GM12878 (cell line): Measurements from ENCODE around the gene NUDT5. TPM values are rescaled to one million over a fixed set of nuclear protein-coding genes. Genes with fewer than 3 reads are reported as not detected.

ENCODE experiments used
- ATAC-seq: fragments of 200-7000 bp; cut with Tn5 transposase; 3 replicates; pipeline ENCODE4 v1.9.1; 2020; ENCODE audit warnings: mild to moderate bottlenecking, moderate library complexity
- BruUV-seq: library from RNA; stranded (reverse); fragments of 400-500 nt; replicated peaks from 2 replicates; lab custom pipeline; 2021; lab: Mats Ljungman, UMichigan
- CTCF ChIA-PET: fragments of 300-600 bp; sonication (Branson Sonifier 250); formaldehyde crosslinking; extraction: SDS; loops from one replicate; lab custom pipeline; 2021; ENCODE audit warnings: inconsistent platforms; lab: Yijun Ruan, JAX
- POLR2A ChIA-PET: fragments of 350-600 bp; formaldehyde crosslinking; extraction: SDS; loops from one replicate; lab custom pipeline; 2021; ENCODE audit warnings: inconsistent platforms; lab: Charles Lee
- RAD21 ChIA-PET: fragments of 300-600 bp; sonication (Branson Sonifier 250); formaldehyde crosslinking; loops from one replicate; lab custom pipeline; 2023; ENCODE audit warnings: antibody characterized with exemption; ENCODE audit not compliant: unreplicated experiment; lab: Charles Lee
- SMC1A ChIA-PET: fragments of 300-600 bp; sonication (Branson Sonifier 250); formaldehyde crosslinking; loops from one replicate; lab custom pipeline; 2023; ENCODE audit not compliant: unreplicated experiment, uncharacterized antibody; lab: Charles Lee
- DNase-seq: peaks from one replicate; pipeline ENCODE4 v3.0.0-alpha.2; 2011; ENCODE audit warnings: low read depth, low spot score
- FAIRE-seq: peaks from 3 replicates; lab custom pipeline; 2011; peaks lifted over from hg19 to GRCh38; lab: Jason Lieb, UNC
- H2AFZ ChIP-seq: 2 replicates; pipeline ENCODE4 v1.6.0; 2011; ENCODE audit warnings: low read depth, low read length, control low read depth; ENCODE audit not compliant: control insufficient read depth
- H3K27ac ChIP-seq: 2 replicates; pipeline ENCODE4 v1.5.1; 2011; ENCODE audit warnings: control low read depth; ENCODE audit not compliant: control insufficient read depth, insufficient read depth
- H3K27me3 ChIP-seq, 2 experiments: replicated peaks in 1 of 2; 2 replicates each; pipeline versions ENCODE4 v1.6.0 to v1.6.1; 2011; ENCODE audit warnings: low read length in 1 of 2; ENCODE audit not compliant: control insufficient read depth in 2 of 2, insufficient read depth in 2 of 2
- H3K36me3 ChIP-seq, 2 experiments: 2 replicates each; pipeline ENCODE4 v1.5.1; 2011; ENCODE audit warnings: low read length in 1 of 2; ENCODE audit not compliant: control insufficient read depth in 2 of 2, insufficient read depth in 2 of 2
- H3K4me1 ChIP-seq: 2 replicates; pipeline ENCODE4 v1.6.1; 2011; ENCODE audit warnings: mild to moderate bottlenecking, low read length, moderate library complexity, mixed read lengths; ENCODE audit not compliant: control insufficient read depth, insufficient read depth
- H3K4me2 ChIP-seq: 2 replicates; pipeline ENCODE4 v1.6.0; 2011; ENCODE audit warnings: control low read depth; ENCODE audit not compliant: control insufficient read depth, insufficient read depth
- H3K4me3 ChIP-seq: fragments of 200-600 bp; sonication (generic); 2 replicates; pipeline ENCODE4 v1.5.1; 2016
- H3K79me2 ChIP-seq: 2 replicates; pipeline ENCODE4 v1.6.0; 2011; ENCODE audit warnings: low read length; ENCODE audit not compliant: control insufficient read depth, insufficient read depth
- H3K9ac ChIP-seq: 2 replicates; pipeline ENCODE4 v1.8.0; 2011; ENCODE audit warnings: low read length, control low read depth, mixed read lengths; ENCODE audit not compliant: control insufficient read depth, insufficient read depth
- H3K9me3 ChIP-seq: replicated peaks from 3 replicates; pipeline ENCODE4 v1.5.1; 2011; ENCODE audit warnings: mild to moderate bottlenecking, low read length; ENCODE audit not compliant: control insufficient read depth, insufficient read depth
- H4K20me1 ChIP-seq: 2 replicates; pipeline ENCODE4 v1.6.0; 2011; ENCODE audit not compliant: control insufficient read depth, insufficient read depth
- ATF7 ChIP-seq: fragments of 450-650 bp; IDR thresholded peaks from 2 replicates; pipeline ENCODE4 v1.6.1; 2016; ENCODE audit warnings: low read depth, mild to moderate bottlenecking
- BHLHE40 ChIP-seq, 2 experiments: fragments of 450-650 bp in 1 of 2; IDR thresholded peaks; 2 replicates each; pipeline ENCODE4 v1.6.1; 2011 to 2017; ENCODE audit warnings: low read depth in 2 of 2, borderline replicate concordance in 1 of 2, improper control_type of control experiment in 1 of 2, low read length in 1 of 2, mild to moderate bottlenecking in 1 of 2
- CHD1 ChIP-seq: IDR thresholded peaks from 2 replicates; pipeline ENCODE4 v1.6.1; 2012; ENCODE audit warnings: low read depth, low read length, improper control_type of control experiment
- DPF2 ChIP-seq: fragments of 450-650 bp; IDR thresholded peaks from 2 replicates; pipeline ENCODE4 v1.6.1; 2017; ENCODE audit warnings: mild to moderate bottlenecking
- EGR1 ChIP-seq, 2 experiments: IDR thresholded peaks; 1 replicate in 1 of 2; 2 replicates in 1 of 2; pipeline ENCODE4 v1.6.1; 2011 to 2012; ENCODE audit warnings: low read depth in 2 of 2, low read length in 2 of 2, borderline replicate concordance in 1 of 2, mild to moderate bottlenecking in 1 of 2, moderate library complexity in 1 of 2
- IKZF2 ChIP-seq, 2 experiments: fragments of 450-650 bp; IDR thresholded peaks; 2 replicates each; pipeline ENCODE4 v1.6.1; 2017; ENCODE audit warnings: mild to moderate bottlenecking in 2 of 2, moderate library complexity in 2 of 2
- MEF2B ChIP-seq: fragments of 450-650 bp; IDR thresholded peaks from 2 replicates; pipeline ENCODE4 v1.6.1; 2018; ENCODE audit warnings: mild to moderate bottlenecking, moderate library complexity; ENCODE audit not compliant: partially characterized antibody, poor library complexity, severe bottlenecking
- MTA2 ChIP-seq: fragments of 450-650 bp; IDR thresholded peaks from 2 replicates; pipeline ENCODE4 v1.6.1; 2016; ENCODE audit warnings: low read depth, mild to moderate bottlenecking, moderate library complexity
- NFIC ChIP-seq: IDR thresholded peaks from 2 replicates; pipeline ENCODE4 v1.6.1; 2012; ENCODE audit warnings: low read depth, mild to moderate bottlenecking, inconsistent platforms, low read length, moderate library complexity
- POLR2AphosphoS5 ChIP-seq: IDR thresholded peaks from 2 replicates; pipeline ENCODE4 v1.6.1; 2011; ENCODE audit warnings: mild to moderate bottlenecking, low read length, inconsistent platforms
- RELB ChIP-seq: fragments of 450-650 bp; IDR thresholded peaks from 2 replicates; pipeline ENCODE4 v1.6.1; 2017; ENCODE audit warnings: low read depth, mild to moderate bottlenecking, moderate library complexity
- SMARCA5 ChIP-seq: fragments of 450-650 bp; IDR thresholded peaks from 2 replicates; pipeline ENCODE4 v1.6.1; 2017; ENCODE audit warnings: mild to moderate bottlenecking
- SPI1 ChIP-seq: IDR thresholded peaks from 2 replicates; pipeline ENCODE4 v1.6.1; 2011; ENCODE audit warnings: low read depth, mild to moderate bottlenecking, low read length, moderate library complexity, borderline replicate concordance; ENCODE audit not compliant: insufficient read depth
- TCF3 ChIP-seq: IDR thresholded peaks from 2 replicates; pipeline ENCODE4 v1.6.1; 2012; ENCODE audit warnings: low read depth, mild to moderate bottlenecking, low read length, borderline replicate concordance; ENCODE audit not compliant: insufficient read depth
- TCF7 ChIP-seq: IDR thresholded peaks from 2 replicates; pipeline ENCODE4 v1.6.1; 2014; ENCODE audit warnings: antibody characterized with exemption, borderline replicate concordance
- ZNF217 ChIP-seq: fragments of 450-650 bp; IDR thresholded peaks from 2 replicates; pipeline ENCODE4 v1.6.1; 2017; ENCODE audit warnings: antibody characterized with exemption, mild to moderate bottlenecking
- WGBS: methylation state at CpG from one replicate; pipeline ENCODE4 v1.1.6; 2016; ENCODE audit warnings: low lambda C conversion rate; ENCODE audit not compliant: insufficient replicate concordance, insufficient coverage; ENCODE audit errors: missing lambda C conversion rate; 5-methylcytosine and 5-hydroxymethylcytosine counted together
- in situ Hi-C: fragments of 300-500 bp; cut with MboI; formaldehyde crosslinking; loops from 9 replicates; pipeline ENCODE4 v1.14.3; 2018; ENCODE audit warnings: mixed read lengths
- intact Hi-C: fragments of 100-400 bp; cut with micrococcal nuclease; formaldehyde crosslinking; loops from one replicate; pipeline ENCODE4 v1.14.2; 2022; ENCODE audit not compliant: unreplicated experiment
- polyA plus RNA-seq, 11 experiments: library from polyadenylated mRNA; depleted of rRNA in 4 of 11; unstranded in 6 of 11; stranded (reverse) in 5 of 11; fragments of >200 nt; fragmentation: Nextera tagmentation in 4 of 11; fragmentation: Illumina TruSeq in 1 of 11; extraction: Ambion mirVana in 4 of 11; extraction: Trizol in 1 of 11; gene quantifications; 1 replicate in 1 of 11; 2 replicates in 10 of 11; pipeline versions ENCODE4 v1.2.1 to v1.2.3, GENCODE V29; 2011 to 2016; ENCODE audit warnings: inconsistent platforms in 2 of 11, missing spikeins in 2 of 11, low read depth in 1 of 11
- total RNA-seq, 4 experiments: library from RNA; depleted of rRNA in 3 of 4; stranded (reverse); fragments of >200 nt in 3 of 4; fragmentation: Illumina TruSeq in 1 of 4; extraction: Trizol in 1 of 4; gene quantifications; 2 replicates each; pipeline versions ENCODE4 v1.2.1 to v1.2.3, GENCODE V29; 2013 to 2021
- TF ChIP-seq, protein P1 (sequence below): fragments of 450-650 bp; IDR thresholded peaks from 2 replicates; pipeline ENCODE4 v1.6.1; 2016; ENCODE audit warnings: mild to moderate bottlenecking

The NUDT5 gene
- total and polyA plus RNA-seq, 10 of the 15 experiments (the other 5 are each of a cell fraction or from before 2014, with no cell fraction given) = 74.1 to 345 (median 153) TPM

- FAIRE-seq = no peak
- Histone ChIP-seq H3K27ac (no peak overlapping the region), H3K79me2 (peaks cover 5% of the 10 kb centered on the region)
- intact Hi-C loops = no loop called here
- TF ChIP-seq ZNF217 (peak; percentile 57), BHLHE40 (IDR thresholded peaks at IDR 0.05; ENCODE audit: borderline replicate concordance in 1 of 2, low read depth in 2 of 2, low read length in 1 of 2) (no peak), CHD1 (no peak), MTA2 (peak; percentile 71), SPI1 (peak; percentile 10; the same call in 1 of the 2 replicates), POLR2AphosphoS5 (no peak), ATF7 (peak; percentile 58), TCF7 (0 out of 2 replicates have a peak, but pooled peaks have one; percentile 48), RELB (no peak), TCF3 (no peak), NFIC (peak; percentile 35; the same call in 1 of the 2 replicates), EGR1 (IDR thresholded peaks at IDR 0.05; ENCODE audit: borderline replicate concordance in 1 of 2, low read depth in 2 of 2, low read length in 2 of 2) (no peak), SMARCA5 (peak; percentile 55; the same call in 1 of the 2 replicates), IKZF2 (IDR thresholded peaks at IDR 0.05) (no peak), DPF2 (no peak; the same call in 1 of the 2 replicates), MEF2B (peak; percentile 40)
- TF ChIP-seq, protein P1, sequence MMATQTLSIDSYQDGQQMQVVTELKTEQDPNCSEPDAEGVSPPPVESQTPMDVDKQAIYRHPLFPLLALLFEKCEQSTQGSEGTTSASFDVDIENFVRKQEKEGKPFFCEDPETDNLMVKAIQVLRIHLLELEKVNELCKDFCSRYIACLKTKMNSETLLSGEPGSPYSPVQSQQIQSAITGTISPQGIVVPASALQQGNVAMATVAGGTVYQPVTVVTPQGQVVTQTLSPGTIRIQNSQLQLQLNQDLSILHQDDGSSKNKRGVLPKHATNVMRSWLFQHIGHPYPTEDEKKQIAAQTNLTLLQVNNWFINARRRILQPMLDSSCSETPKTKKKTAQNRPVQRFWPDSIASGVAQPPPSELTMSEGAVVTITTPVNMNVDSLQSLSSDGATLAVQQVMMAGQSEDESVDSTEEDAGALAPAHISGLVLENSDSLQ = peak; percentile 23; the same call in 1 of the 2 replicates
- TF ChIP-seq, all 136 proteins: peak for 9
- DNase-seq (no peak), ATAC-seq (no peak; the same call in 2 of the 3 replicates)
- Histone ChIP-seq H3K4me2 (no peak overlapping the region), H3K27me3 (no peaks in the 10 kb centered on the region), H4K20me1 (no peaks in the 10 kb centered on the region), H3K9ac (no peak overlapping the region), H3K9me3 (no peaks in the 10 kb centered on the region), H3K36me3 (peaks cover 10 to 28% of the 10 kb centered on the region in 2 experiments), H2AFZ (no peak overlapping the region), H3K4me3 (no peak overlapping the region), H3K4me1 (peaks cover 16% of the 10 kb centered on the region)
- ChIA-PET RAD21 (interaction anchor here (1.2 to 1.8 kb wide), 3 partner anchors 22 to 128 kb away, joined by 3 to 12 read pairs (median 4); no protein-coding TSS in a partner anchor), SMC1A (interaction anchor here (0.6 to 1.4 kb wide), 4 partner anchors 23 to 419 kb away, joined by 3 to 5 read pairs (median 4); no protein-coding TSS in a partner anchor), CTCF (interaction anchor here (1.1 kb wide), 1 partner anchor 26 kb away, joined by 4 read pairs; no protein-coding TSS in a partner anchor), POLR2A (interaction anchor here (0.5 to 0.8 kb wide), 2 partner anchors 20 to 414 kb away, joined by 3 to 4 read pairs; no protein-coding TSS in a partner anchor)
- 94% methylated on average over 13 of the region's 13 CpGs for WGBS
- BruUV-seq = no TSS peak
- in situ Hi-C loops = no loop called here
Measured at GRCh38 chr10:12237265-12238220, 41.9 kb upstream of the NUDT5 start.
